ENCODE data around the gene CACNA1H.

Gene CACNA1H

DNA sequence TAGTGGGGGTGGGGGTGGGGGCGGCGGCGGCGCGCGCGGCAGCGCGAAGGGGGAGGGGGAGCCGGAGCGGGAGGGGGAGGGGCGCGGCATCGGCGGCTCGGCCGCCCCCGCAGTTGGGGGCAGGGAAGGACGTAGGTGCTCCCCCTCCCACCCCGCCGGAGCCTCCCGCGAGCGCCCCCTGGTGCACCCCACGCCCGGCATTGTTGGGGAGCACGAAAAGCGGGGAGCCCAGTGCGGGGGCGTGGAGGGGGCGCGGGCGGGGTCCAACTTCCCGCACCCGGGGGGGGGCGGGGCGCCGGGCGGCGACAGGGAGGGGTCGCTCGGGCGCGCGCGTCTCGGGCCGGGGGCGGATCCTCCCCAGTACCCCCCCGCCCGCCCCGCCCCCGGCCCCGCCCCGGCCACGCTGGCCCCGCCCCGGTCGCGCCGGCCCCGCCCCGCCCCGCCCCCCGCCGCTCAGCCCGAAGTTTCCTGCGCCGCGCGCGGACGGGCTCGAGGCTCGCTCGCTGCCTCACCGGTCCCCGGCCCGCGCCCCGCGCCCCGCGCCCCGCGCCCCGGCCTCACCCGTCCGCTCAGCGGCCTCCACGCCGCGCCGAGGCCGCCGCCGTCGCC lies at the start of gene CACNA1H:
Gene CACNA1H, plus strand, starts transcription at position 456 of the 609 bp plus-strand sequence. CDS start 632 bp downstream, outside the sequence.
- DNase-seq = no peak

DNA sequence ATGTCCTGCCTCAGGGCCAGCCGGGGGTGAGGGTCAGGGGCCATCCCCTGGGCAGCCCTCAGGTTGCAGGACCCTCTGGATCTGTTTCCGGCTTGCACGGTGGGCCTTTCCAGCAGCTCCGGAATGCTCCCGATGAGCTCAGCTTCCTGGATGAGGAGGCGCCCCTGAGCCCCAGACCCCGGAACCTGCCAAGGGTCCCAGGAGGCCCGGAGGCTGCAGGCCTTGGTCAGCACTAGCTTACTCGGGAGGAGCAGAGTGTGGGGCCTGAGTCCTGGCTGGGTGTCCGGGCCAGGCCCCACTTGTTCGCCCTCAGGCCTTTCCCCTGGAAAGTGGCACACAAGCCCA lies 49.3 kb upstream of the CACNA1H start:
- DNase-seq = no peak

DNA sequence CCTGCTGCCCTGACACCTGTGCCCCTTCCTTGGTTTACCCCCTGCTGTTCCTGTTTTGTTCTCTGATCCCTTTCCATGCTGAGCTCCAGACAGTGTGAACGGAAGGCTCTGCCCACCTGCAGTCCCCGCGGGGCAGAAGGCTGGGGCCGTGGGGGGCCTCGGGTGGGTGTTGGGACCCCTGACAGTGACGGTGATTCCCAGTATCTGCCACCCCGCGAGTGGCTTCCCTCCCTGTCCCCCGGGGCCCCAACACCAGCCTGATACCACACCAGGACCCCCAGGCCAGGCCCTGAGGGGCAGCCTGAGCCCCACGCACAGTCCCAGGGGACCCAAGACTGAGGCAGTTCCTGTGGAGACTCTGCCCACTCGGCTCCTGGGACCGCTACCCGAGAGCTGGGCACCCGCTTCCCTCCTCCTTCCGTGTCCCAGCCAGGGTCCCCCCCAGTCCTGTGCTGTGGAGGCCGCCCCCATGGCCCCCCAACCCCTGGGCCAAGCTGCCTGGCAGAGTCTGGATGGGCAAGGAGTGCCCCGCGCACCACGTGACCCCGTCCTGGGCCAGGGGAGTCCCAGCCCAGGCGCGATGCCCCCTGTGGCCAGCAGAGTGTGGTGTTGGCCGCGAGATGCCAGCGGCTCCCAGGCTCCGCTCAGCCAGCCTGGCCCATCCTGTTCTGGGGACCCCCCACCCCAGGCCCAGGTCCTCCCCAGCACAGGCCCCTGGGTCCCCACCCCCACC lies 46.9 kb upstream of the CACNA1H start:
- DNase-seq = peak in 1 of 2 experiments; percentile 1

DNA sequence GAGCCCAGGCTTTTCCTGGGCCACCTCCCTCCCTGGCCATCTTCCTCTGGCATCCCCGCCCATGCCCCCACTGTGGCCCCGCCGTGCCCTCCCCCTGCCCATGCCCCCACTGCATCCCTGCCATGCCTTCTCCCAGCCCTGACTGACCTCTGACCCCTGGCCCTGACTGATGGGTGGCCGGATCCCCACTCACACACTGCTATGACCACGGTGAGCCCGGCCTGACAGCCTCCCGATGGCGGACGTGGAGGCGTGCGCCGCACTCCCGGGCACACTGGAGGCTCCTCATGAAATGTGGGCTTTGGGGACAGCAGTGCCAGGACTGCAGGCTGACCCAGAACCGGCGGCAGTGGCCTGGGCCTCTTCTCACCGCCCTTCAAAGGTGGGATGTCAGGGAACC lies 46.2 kb upstream of the CACNA1H start:
- DNase-seq = no peak

DNA sequence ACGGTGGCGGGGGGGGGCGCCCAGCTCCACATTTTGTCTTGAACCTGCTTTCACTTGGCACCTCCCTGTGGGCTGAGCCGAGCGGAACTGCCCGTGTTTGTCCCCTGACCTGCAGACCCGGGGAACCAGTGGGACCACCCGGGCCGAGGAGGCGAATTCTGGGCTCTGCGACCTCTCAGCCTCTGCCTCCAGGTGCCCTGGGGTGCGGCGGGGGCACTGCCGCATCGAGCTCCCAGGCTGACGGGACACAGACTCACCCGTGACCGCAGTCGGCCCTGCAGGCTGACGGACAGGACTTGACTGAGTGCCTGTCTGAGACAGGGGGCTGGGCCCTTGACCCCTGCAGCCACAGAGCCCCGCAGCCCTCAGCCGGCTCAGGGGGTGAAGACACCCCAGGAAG lies 45.8 kb upstream of the CACNA1H start:
- no peak for DNase-seq

DNA sequence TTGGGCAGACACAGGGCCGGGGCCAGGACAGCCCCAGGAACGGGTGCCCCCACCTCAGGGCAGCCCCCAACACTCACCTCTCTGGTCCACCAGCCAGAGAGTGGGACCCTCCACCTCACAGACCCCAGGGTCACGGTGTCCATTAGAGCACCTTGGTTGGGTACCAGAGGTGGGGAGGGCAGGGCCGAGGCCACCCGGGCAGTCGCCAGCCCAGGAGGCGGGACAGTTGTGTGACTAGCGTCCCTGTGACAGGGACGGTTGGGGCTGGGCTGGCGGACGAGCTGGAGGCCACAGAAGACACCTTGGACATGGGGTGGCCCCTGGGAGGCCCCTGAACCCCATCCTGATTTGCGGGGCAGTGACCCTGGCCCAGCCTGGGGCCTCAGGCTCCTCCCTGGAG lies 45.2 kb upstream of the CACNA1H start:
- no peak for DNase-seq

- DNase-seq = no peak
Observed at GRCh38 chr16:1108299-1109252, 44.3 kb upstream of the CACNA1H start.

DNA sequence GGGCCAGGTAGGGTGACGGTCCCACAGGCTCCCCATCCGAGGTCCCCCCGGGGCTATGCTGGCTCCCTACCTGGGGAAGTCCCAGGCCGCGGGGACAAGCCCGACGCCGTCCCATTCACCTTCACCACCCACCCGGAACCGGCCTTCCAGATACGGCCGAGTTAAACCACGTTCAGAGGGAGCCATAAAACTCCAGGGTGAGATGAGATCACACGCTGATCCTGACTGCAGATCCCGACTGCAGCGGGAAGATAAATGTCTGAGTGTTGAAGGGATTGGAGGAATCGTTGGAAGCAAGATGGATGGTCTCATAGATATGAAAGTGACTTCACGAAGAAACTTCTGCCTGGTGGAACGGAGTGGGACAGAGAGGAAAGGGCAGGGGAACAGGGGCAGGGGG lies 43.3 kb upstream of the CACNA1H start:
- DNase-seq = no peak

DNA sequence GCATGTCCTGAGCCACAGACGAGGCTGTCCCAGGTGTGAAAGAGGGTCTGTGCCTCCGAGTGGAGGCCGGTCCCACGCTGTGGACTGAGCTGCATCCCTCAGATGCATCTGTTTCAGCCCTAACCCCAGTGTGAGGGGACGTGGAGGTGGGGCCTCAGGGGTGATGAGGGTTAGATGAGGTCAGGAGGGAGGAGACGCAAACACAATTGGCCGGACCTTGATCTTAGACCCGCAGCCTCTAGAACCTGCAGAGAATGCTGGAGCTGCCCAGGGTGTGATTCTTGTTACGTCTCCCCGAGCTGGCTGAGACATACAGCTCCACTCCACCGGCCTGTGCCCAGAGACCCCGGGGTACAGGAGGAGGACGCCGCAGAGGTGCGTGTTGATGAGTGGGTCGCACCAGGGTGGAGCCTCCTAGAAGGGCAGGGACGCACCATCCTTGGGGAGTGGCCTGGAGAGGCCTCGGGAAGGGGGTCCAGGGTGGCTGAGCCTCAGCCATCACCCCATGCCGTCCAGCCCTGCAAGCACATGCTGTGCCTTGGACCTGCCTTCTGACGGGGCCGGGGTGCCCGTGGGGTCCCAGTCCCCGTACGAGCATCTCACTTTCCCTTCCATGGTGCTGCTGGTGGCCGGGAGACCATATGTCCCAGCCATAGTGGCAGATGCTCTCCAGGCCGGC lies 40.3 kb upstream of the CACNA1H start:
- DNase-seq = no peak

DNA sequence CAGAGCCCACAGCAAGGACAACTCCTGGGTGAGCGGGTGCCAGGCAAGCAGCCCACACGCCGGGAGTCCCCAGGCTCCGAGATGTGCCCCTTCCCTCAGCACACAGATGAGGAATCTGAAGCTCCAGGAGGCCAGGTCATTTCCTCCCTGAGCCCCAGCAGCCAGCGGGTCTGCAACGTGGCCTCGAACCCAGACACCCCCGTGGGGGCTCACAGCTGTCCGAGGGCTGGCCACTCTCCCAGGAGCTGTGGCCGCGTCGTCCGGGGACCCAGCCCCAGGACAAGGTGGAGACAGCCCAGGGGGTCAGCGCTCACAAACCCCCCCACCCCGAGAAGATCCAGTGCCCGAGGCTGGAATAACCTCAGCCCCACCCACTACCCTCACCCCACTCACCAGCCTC lies 39.4 kb upstream of the CACNA1H start:
- DNase-seq = no peak

- DNase-seq = no peak
Observed at GRCh38 chr16:1113889-1114526, 38.9 kb upstream of the CACNA1H start.

DNA sequence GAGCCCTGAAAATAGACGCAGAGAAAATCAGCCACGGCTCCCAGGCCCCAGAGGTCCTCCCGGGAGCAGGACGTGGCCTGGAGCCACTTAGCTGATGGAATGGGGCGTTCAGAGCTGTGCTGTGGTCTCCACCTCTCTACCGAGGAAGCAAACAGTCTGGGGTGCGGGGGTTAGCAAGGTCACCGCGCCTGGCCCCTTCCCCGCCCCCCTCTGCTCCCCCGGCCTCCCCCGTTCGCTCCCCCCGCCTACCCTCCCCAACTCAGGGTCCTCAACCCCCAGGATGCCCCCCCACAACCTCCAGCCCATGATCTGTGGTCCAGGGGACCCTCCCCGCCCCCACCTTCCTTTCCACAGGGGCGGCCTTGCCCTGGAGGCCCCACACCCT lies 36.2 kb upstream of the CACNA1H start:
- DNase-seq = no peak

GRCh38 chr16:1117176-1117900 lies 35.6 kb upstream of the CACNA1H start:
- no peak for DNase-seq

DNA sequence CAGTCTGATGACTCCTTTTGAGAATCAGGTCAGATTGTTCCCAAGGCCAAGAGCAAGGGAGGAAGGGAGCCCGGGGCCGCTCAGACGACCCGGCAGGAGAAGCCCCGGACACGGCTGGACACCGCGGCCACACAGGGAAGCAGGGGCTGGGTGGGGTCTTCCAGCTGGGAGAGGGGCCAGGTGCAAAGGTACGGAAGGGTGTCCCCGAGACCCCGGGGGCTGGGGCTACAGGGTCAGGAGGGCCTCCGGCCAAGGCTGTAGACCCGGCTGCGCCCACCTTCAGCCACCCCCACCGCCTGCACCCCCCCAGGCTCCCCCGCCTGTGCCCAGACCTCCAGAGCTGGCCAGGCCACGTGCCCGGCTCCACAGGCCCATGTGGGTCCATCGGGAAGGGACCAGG lies 35.0 kb upstream of the CACNA1H start:
- no peak for DNase-seq

DNA sequence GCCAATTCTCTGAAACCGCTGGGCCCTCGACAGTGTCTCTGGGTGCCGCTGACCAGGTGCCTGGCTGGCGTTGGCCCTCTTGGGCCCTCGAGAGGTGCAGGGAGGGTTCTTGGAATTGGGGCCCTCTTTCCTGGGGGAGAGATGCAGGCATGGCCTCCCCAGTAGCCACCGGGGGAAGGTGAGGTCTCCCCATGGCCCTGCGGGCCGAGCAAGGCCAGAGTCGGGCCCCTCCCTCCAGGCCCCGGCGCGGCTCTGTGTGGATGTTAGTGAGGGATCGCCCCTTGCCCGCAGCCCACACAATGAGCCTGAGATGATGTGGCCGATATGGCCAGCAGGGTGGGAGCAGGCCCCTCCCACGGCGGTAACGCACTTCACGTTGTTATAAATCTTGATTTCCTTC lies 33.8 kb upstream of the CACNA1H start:
- DNase-seq = no peak

- no peak for DNase-seq
Observed at GRCh38 chr16:1119766-1120576, 32.9 kb upstream of the CACNA1H start.

- DNase-seq = no peak
Observed at GRCh38 chr16:1120577-1120941, 32.3 kb upstream of the CACNA1H start.

DNA sequence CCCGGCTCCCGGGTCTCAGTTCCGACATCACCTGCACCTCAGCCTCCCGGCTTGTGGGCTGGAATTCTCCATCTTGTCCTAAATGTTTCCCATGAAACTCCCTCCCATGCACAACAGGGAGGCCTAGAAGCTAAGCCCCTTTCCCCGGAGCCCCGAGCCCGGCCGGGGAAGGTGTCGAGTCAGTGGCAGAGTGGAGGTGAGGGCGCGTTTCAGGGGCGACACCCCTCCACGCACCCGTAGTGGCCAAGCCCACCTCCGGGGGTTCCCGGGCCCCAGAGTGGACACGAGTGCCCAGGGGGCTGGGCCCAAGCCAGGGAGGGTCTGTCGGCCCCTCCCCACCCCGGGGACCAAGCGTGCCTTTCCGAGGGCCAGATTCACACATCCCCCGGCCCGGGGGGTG lies 31.9 kb upstream of the CACNA1H start:
- DNase-seq = no peak

- DNase-seq = no peak
Observed at GRCh38 chr16:1121601-1122397, 31.1 kb upstream of the CACNA1H start.

DNA sequence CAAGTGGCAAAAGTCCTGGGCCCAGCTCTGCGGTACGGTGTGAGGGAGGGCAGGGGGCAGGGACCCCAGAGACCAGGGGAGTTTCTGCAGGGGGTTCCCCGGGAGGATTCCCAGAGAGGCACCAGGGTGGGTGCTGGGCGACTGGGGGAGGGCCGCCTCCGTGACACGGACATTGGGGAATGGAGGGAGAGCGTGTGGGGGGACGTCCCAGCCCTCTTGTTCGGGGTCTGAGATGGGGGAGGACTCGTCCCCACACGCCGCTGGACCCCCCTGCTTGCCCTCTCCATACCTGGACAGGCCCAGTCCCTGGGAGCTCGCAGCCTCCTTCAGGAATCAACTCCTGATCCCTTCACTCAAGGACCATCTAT lies 30.5 kb upstream of the CACNA1H start:
- no peak for DNase-seq
